CD4-positive, alpha-beta T cell treated with Interleukin-21 for 1 hour (primary cell): ENCODE measurements around the gene C20orf96.
A peak's percentile ranks its signal among the peaks of the same experiment; 100 is the strongest.
"Not testable (repeated sequence)": the region's sequence is repeated elsewhere in the genome, so short reads cannot be mapped to it uniquely, and the experiment has no call there.

Experiments used
- DNase-seq: peaks from one replicate; pipeline ENCODE4 v3.0.0-alpha.2; 2020

C20orf96 gene

DNA sequence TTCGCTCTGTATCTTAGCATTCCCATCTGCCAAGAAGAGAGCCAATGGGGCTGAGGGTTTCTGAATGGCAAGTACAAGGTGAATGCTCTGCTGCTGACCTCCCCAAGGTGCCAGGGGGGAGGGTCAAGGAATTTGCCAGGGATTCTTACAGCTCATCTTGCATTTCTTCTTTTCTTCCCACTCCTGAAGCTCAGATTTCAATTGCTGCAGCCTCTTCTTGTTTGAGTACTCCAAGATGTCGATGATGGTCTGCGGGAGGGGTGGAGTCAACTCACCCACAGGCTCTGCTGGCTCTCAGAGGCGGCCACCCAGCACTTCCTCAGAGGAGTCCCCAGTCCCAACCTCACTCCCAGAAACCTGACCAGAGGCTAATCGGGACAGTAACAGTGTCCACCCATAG lies 12.4 kb downstream of the C20orf96 start:
- DNase-seq, result no peak

- DNase-seq, result no peak
These were observed 13.1 kb downstream of the C20orf96 start for GRCh38 chr20:277496-277781.

DNA sequence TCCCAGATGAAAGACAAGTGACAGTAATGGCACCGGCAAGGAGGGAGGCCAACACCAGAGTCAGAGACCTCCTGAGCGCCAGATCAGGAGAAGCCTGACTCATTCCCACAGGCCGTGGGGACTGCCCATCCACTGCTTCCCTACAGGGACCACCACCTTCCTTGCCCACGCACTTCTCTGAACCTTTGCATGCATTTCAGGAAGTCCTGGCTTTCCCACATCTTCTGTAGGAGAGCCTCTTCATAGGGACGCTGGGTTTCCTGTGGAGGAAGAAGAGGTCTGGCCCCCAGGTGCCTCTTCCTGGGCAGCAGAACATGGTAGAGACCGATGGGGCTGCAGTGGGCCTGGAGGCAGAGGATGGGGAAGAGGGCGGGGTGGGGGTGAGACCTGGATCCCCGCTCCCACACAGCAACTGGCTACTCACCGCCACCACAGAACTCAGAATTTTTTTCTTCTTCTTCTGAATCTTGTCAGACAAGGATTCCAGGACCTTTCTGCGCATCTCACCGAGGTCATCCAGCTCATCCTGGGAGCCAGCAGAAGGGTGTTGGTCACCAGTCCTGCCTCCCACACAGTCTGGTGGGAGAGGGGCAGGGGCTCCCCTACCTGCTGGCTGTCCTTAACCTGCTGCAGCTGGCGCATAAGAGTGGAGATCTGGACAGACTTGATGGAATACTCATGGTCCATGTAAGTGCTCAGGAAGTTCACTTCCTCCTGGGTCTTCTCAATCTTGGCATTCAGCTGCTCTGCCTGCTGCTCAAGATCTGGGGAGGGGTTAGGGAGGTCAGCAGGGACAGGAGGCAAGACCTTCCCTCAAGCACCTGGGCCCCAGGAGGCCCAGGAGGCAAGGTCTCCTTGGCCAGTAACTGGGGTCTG lies 13.7 kb downstream of the C20orf96 start:
- DNase-seq, result no peak

DNA sequence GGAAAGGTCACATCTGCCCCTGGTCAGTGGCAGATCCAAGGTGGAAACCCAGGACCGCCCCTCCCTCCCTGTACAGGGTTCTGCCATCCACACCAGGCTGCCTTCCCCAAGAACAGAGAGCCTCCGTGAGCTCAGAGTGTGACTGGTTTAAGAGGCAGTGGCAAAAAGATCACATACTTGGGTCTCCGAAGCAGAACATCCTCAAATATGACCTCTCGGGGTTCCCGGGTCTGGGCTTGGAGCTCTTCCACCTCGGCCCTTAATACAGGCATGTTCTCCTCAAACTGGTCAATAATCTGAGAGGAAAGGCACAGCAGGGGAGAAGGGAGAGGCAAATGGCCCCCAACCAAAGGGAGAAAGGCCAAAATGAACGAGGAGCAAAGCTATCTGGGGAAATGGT lies 14.8 kb downstream of the C20orf96 start:
- no peak for DNase-seq

GRCh38 chr20:273884-274283 lies 16.7 kb downstream of the C20orf96 start:
- DNase-seq, result no peak

DNA sequence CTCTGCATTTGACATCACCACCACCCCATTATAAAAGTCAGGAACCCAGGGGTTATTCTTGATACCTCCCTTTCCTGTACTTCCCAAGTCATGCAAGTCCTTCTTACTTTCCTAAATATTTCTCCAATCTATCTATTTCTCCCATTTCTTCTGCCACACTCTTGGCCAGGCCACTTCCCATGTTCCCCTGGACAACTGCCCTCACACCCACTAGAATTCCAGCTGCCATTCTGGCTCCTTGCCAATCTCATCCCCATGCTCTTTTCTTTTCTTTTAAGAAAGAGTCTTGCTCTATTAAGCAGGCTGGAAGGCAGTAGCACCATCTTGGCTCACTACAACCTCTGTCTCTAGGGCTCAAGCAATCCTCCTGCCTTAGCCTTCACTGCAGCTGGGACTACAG lies 17.8 kb downstream of the C20orf96 start:
- DNase-seq, result no peak

DNA sequence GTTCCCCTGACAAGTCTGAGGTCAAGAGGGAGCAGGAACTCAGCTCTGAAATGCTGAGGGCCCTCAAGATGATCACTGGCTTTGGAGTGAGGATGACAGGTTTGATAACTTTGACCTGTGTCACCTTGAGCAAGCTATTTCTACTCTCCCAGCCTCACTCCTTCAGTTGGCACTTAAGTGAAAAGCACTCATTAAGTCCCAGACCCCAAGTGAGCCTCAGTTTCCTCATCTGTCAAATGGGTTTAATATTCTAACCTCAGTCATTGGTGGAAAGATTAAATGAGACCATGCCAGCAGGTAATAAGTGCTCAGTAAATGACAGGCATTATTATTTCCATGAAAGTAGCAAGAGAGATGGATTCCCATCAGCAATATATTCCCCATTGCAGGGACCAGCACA lies 19.0 kb downstream of the C20orf96 start:
- no peak for DNase-seq

DNA sequence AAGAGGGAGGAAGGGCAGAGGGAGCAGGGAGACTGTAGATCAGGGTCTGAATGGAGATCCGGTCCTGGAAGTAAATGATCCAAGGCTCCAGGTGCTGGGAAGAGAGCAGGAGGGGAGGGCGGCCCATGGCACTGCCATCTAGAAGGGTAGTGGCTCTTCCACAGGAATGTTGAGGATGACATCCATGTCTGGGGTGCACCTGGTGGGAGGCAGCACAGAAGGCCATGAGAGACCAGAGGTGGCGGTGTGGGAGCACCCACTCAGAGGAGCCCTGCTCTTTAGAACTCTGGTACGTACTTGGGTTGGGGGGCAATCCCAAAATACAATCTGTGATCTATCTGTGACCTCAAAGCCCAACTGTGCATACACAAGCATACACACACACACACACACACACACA lies 19.5 kb downstream of the C20orf96 start:
- DNase-seq, result no peak

DNA sequence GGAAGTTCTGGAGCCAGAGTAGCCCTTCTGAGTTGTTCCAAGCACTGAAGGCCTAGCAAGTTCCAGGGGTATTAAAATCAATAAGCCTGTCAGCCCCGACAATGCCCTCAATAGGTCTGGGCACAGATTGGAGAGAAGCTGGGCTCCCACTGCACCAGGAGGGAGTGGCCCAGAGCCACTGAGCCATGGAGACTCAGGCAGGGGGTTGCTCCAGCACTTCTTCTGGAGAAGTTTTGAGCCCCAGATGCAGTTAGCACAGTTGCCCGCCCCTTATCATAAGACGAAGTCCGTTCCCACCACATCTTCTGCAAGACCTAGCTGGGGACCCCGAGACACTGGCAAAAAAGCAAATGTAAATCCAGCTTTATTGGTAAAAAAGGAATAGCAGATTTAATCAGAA lies 20.0 kb downstream of the C20orf96 start:
- DNase-seq, result no peak

DNA sequence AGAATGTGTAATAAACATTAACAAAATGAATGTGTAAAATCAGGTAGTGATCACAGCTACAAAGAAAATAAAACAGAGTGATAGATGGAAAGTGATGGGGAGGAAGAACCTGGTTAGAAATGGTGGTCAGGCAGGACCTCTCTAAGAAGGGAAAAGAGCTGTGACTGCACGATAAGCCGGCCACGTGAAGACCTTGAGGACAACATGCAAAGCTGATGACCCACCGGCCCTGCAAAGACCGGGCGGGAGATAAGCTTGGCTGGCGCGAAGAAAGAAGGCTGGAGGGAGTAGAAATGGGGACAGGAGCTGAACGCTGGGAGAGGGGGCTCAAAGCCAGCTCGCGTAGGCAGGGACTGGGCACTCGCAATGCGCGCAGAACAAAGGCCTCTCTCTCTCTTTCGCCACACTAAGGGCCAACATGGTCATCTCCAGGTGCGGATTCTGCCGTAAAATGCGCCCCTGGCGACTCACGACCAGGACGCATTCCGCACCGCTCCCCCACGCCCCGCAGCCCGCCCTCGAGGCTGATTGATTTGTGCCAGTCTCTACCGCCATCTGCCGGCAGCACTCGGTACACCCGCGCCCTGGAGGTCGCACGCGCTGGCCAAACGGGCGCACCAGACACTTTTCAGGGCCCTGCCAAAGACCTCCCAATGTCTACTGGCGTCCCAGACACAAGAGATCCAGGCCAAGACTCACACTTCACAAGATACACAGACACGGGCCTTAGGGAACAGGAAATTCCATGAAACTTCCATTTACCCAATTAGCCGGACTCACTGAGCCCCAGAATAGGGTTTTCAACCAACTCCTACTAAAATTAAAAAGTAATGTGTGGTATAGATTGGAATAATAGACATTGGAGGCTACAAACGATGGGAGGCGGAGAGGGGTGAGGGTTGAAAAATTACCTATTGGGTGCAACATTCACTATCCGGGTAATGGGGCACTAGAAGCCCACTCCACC lies 23.7 kb downstream of the C20orf96 start:
- DNase-seq, result peak; percentile 86

DNA sequence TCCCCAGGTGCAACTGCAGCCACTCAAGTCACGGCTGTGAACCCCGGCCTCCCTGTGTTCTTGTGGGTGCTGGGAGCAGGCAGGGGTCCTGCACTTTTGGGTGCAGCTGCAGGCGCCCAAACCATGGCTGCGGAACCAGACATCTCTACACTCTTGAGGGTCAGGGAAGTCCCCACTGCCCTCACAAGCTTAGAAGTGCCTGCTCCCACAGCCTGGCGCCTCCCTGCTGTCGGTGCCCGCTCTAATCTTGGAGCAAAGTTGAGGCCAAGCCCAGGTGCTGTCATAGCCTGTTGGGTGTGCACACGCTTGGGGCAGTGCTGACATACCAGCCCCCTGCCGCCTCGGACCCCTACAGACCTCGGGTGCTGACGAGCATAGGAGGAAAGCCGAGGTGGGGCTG lies 26.8 kb downstream of the C20orf96 start:
- no peak for DNase-seq

DNA sequence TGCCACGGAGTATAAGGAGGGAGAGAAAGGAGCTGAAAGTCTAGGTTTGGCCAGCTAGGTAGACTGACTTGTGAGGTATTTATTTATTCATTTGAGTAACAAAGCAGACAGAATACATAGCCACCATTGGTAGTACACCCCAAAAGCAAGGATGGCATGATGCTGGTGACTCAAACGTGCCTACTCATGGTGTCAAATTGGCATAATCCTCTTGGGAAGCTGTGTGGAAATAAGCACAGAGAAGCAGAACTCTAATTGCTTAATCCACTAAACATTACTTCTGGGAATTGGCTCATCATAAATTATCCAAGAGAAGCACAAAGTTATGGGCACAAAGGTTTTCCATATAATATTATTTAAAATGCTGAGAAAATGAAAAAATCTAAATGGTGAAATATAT lies 30.6 kb downstream of the C20orf96 start:
- DNase-seq, result no peak

- peak; percentile 9 for DNase-seq
These were observed 31.6 kb downstream of the C20orf96 start for GRCh38 chr20:258963-259362.

- no peak for DNase-seq
These were observed 32.2 kb downstream of the C20orf96 start for GRCh38 chr20:258269-258858.

DNA sequence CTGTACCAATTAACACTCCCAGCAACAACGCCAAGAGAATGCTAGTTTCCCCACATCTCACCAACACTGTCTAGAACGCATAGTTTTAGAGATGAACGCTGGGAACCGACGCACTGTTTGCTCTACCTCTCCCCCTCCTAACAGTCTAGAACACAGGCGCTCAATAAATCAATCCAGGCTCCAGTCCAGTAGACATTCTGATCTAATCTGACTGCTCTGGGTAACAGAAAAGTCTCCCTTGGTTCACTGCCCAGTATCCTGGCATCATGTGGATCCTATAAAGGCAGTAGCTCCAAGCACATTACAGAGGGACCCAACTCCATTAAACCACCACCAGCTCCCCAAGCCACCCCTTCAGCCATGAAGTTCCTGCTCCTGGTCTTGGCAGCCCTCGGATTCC lies 33.1 kb downstream of the C20orf96 start, which contains the start of gene DEFB132:
Gene DEFB132 (plus strand): TSS at position 306 of the 400 bp plus-strand sequence. CDS start 55 bp downstream, at position 361.
- no peak for DNase-seq

GRCh38 chr20:253447-253846 lies 37.1 kb downstream of the C20orf96 start:
- DNase-seq, result not testable (repeated sequence)

DNA sequence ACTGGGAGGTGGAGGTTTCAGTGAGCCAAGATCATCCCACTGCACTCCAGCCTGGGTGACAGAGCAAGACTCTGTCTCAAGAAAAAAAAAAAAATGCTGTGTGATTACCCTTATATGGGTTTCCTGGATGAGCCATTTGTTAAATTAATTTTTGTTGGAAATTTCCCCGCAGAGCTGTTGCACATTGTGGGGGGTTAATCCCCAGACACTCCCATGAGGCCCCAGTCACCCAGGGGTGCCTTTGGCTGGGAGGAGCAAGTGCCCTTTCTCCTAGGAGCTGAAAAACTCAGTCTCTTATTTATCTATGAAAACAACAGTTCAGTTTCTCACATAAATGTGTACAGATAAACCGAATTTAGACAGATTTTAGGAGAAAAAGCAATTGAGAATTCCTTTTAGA lies 37.7 kb downstream of the C20orf96 start:
- no peak for DNase-seq

DNA sequence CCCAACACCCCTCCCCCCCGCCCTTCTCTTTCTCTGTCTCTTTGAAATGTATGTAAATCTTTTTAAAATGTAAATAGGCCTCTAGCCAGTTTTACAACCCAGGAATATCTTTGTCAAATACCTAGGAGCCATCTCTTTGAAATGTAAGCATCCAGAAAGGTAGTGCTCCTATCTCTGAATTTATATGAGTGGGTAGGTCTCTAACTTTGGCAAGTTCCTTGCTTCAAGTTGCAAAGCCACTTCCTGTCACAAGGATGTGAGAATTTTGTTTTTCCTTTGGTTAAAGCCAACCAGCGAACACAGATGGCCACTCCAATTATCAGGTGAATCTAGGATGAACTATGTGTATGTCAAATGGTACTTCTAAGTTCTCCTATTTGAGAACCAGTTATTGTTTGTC lies 39.2 kb downstream of the C20orf96 start:
- DNase-seq, result no peak

DNA sequence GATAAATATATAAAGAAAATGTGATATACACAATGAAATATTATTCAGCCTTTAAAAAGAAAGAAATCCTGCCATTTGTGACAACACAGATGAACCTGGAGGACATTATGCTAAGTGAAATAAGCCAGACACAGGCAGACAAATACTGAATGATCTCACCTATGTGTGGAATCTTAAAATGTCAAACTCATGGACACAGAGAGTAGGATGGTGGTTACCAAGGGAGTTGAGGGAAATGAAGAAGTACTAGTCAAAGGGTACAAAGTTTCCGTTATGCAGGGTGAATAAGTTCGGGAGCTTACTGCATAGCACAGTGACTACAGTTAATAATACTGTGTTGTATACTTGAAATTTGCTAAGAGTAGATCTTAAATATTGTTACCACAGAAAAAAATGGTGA lies 47.6 kb downstream of the C20orf96 start:
- DNase-seq, result no peak

DNA sequence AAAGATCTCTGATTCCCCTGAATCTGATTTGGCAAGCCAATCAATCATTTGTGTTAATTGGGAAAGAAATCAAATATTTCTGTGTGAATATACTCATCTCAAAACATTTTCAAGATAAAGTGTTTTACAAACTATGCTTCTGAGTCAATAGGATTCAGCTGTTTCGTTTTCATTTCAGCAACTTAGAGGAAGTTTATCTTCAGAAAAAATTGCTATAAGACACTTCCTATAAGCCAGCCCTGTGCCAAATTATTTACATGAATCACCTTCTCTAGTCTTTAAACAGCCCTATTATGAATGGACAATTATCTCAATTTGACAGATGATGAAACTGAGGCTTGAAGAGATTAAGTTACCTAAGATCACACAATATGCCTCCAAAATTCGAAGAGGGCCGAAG lies 52.6 kb downstream of the C20orf96 start:
- DNase-seq, result no peak

DNA sequence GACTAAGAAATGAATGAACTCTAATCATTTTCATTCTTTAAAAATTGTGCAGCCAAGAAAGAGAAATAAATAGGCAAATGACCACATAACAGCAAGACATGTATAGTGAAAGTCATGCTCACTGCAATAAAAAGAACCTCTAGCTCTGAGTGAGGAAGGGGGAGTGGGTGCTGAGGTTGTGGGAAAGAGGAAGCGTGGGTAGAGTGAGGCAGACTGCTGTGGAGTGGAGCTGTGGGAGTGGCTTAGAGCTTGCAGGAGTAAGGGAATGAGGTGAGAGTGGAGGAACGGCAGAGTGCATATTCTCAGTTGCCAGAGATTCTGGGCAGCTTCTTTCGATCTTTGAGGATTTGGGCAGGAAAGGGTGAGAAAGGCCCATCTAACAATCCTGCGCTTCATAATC lies 53.1 kb downstream of the C20orf96 start:
- DNase-seq, result peak; percentile 16

- no peak for DNase-seq
These were observed 54.7 kb downstream of the C20orf96 start for GRCh38 chr20:235891-236290.

GRCh38 chr20:227439-228105 lies 63.0 kb downstream of the C20orf96 start:
- no peak for DNase-seq
